Measurements from ENCODE around the gene HUS1. TPM values are rescaled to one million over a fixed set of nuclear protein-coding genes. Genes with fewer than 3 reads are reported as not detected.
"Not testable (repeated sequence)": the region's sequence is repeated elsewhere in the genome, so short reads cannot be mapped to it uniquely, and the experiment has no call there.

HUS1 gene
- total RNA-seq, 1 donor from 2014 or later = 17.7 TPM

GRCh38 chr7:47916514-47916913 is 62.9 kb downstream of the HUS1 start:
- not testable (repeated sequence) for DNase-seq

DNA sequence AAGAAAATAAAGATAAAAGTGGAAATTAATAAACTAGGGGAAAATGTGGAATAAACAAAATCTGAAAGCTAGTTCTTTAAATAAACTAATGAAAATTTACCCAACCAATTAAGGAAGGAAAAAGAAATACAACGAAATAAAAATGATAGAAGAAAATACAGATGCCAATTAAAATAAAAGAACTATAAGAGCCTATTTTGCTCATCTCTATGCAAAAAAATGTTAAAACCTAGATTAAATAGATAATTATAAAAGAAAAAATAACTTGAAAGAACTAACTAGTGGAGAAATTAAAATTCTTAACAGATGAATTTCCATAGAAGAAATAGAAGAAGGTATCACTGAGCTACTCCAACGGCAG is 63.8 kb downstream of the HUS1 start:
- DNase-seq = no peak

- no peak for DNase-seq
Measured at GRCh38 chr7:47914717-47915615, 64.4 kb downstream of the HUS1 start.

Other genes with a start within 250 kb of the HUS1 start
- gene PKD1L1, start 31.1 kb downstream of the HUS1 start, total RNA-seq = 0.30 TPM
- gene SUN3, start 49.5 kb upstream of the HUS1 start, total RNA-seq = not detected
- 0.10 TPM for gene C7orf57, start 55.9 kb upstream of the HUS1 start, total RNA-seq
- 3.2 TPM for gene UPP1, start 109.7 kb upstream of the HUS1 start, total RNA-seq
- gene ABCA13, start 191.8 kb upstream of the HUS1 start, total RNA-seq = 5.6 TPM

Measured in skin of body (tissue), 2 donors.